ENCODE measurements around the gene FAXDC2.

The FAXDC2 gene

DNA sequence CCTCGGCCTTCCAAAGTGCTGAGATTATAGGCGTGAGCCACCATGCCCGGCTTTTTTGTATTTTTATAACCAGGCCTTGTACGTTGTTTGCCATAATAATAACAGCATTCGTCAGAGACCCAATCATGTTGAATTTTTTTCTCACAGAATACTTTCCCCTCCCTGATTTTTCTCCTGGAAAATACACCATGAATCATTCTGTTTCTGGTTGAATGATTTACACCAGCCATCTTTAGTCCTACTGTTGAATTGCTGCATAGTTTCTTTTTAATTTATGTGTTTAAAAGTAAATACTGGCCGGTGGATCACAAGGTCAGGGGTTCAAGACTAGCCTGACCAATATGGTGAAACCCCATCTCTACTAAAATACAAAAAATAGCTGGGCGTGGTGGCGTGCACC lies 11.5 kb upstream of the FAXDC2 start:
- Histone ChIP-seq H3K36me3 (ENCODE audit: control insufficient read depth, insufficient read depth, low read length) (peaks cover 9% of the 10 kb centered on the region), H3K4me1 (ENCODE audit: control insufficient read depth, insufficient read depth, low read length) (peaks cover 1% of the 10 kb centered on the region), H3K27ac (ENCODE audit: insufficient read depth, low read depth, low read length, poor library complexity, severe bottlenecking) (no peak overlapping the region), H3K27me3 (ENCODE audit: control insufficient read depth, insufficient read depth, low read length, poor library complexity, severe bottlenecking) (no peaks in the 10 kb centered on the region), H3K9me3 (ENCODE audit: control insufficient read depth, low read length) (no peaks in the 10 kb centered on the region), H3K4me3 (ENCODE audit: insufficient read depth, low read depth, low read length) (no peak overlapping the region)
- WGBS, 2 experiments: 92 to 95% methylated on average over 8 of the region's 8 CpGs

DNA sequence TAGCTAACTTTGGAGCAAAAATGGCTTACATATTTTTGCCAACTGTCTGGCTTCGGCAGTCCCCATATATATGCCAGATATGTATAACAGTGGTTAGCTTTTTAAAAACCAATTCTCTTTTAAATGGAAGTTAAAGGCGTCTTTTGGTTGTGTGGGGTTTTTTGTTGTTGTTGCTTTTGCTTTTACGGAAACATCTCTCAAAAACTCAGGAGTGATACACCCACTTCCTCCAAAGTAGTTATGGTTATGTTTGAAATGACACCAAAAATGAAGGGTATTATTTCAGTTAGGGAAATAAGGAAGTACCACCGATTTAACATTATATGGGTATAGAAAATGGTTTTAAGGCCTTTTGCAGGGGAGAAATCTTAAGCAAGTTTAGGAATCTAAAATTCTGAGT lies 10.4 kb upstream of the FAXDC2 start:
- WGBS, 2 experiments: 91 to 95% methylated on average over 2 to 4 of the region's 4 CpGs
- no peaks in the 10 kb centered on the region for H3K27me3 ChIP-seq (ENCODE audit: control insufficient read depth, insufficient read depth, low read length, poor library complexity, severe bottlenecking)
- no peaks in the 10 kb centered on the region for H3K9me3 ChIP-seq (ENCODE audit: control insufficient read depth, low read length)
- peaks cover 3% of the 10 kb centered on the region for H3K4me1 ChIP-seq (ENCODE audit: control insufficient read depth, insufficient read depth, low read length)
- H3K4me3 ChIP-seq (ENCODE audit: insufficient read depth, low read depth, low read length): no peak overlapping the region
- no peak overlapping the region for H3K27ac ChIP-seq (ENCODE audit: insufficient read depth, low read depth, low read length, poor library complexity, severe bottlenecking)
- H3K36me3 ChIP-seq (ENCODE audit: control insufficient read depth, insufficient read depth, low read length): peaks cover 4% of the 10 kb centered on the region

DNA sequence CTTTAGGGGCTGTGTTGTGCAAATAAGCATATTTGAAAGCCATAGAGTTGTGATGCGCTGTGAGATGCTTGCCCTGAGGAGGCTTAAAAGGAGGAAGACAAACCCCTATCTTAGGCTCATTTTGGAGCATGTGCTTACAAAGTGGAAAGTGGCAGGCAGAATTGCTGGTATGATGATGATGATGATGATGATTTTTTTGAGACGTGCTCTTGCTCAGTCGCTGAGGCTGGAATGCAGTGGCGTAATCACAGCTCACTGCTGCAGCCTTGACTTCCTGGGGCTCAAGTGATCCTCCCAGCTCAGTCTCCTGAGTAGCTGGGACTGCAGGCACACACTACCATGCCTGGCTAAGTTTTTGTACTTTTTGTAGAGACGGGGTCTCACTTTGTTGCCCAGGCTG lies 9.7 kb upstream of the FAXDC2 start:
- Histone ChIP-seq H3K27me3 (ENCODE audit: control insufficient read depth, insufficient read depth, low read length, poor library complexity, severe bottlenecking) (no peaks in the 10 kb centered on the region), H3K9me3 (ENCODE audit: control insufficient read depth, low read length) (no peaks in the 10 kb centered on the region), H3K4me1 (ENCODE audit: control insufficient read depth, insufficient read depth, low read length) (peaks cover 3% of the 10 kb centered on the region), H3K27ac (ENCODE audit: insufficient read depth, low read depth, low read length, poor library complexity, severe bottlenecking) (no peak overlapping the region), H3K4me3 (ENCODE audit: insufficient read depth, low read depth, low read length) (peak overlapping the region; percentile 87), H3K36me3 (ENCODE audit: control insufficient read depth, insufficient read depth, low read length) (no peaks in the 10 kb centered on the region)
- 59 to 63% methylated on average over 5 of the region's 5 CpGs for WGBS, 2 experiments

DNA sequence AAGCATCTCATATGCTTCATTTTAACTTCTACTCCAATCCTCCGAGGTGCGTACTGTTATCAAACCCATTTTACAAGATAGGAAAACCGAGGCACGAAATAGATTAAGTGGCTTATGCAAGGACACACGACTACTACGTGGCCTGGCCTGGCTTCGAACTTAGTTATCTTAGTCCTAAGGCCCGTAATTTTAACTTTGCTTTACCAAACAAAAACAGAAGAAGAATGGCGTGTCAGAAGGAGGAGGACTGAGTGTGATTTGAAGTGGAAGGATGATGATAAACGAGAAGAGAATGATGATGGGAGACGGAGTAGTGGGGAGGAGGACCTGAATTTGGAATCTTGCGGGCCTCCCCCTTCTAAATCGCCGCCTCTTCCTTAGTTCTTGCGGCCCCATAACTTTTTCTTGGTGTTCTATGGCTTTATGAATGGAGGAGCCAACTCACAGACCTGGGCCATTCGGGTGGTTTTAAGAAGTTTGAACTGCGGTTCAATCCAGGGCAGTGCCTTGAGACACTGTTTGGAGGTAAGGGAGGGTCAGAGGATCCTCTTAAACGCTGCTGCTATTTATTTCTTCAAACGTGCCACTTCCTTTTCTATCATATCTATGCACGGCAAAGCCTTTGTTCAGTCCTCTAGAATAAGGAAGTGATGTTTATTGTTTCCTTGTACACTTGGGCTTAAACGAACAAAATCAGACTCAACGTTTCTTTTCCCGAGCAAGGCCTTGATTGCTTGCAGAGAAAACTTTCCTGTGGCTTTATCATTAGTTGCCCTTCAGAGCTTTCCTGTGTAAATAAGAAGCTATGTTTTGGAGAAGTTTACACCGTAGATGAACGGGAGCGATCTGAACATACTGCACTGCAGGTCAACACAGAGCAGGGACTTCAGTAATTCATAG lies 8.8 kb upstream of the FAXDC2 start:
- H3K27ac ChIP-seq (ENCODE audit: insufficient read depth, low read depth, low read length, poor library complexity, severe bottlenecking): peak overlapping the region; percentile 99
- no peaks in the 10 kb centered on the region for H3K36me3 ChIP-seq (ENCODE audit: control insufficient read depth, insufficient read depth, low read length)
- no peaks in the 10 kb centered on the region for H3K27me3 ChIP-seq (ENCODE audit: control insufficient read depth, insufficient read depth, low read length, poor library complexity, severe bottlenecking)
- WGBS, 2 experiments: 14 to 18% methylated on average over 24 to 26 of the region's 26 CpGs
- H3K4me1 ChIP-seq (ENCODE audit: control insufficient read depth, insufficient read depth, low read length): peaks cover 3% of the 10 kb centered on the region
- H3K9me3 ChIP-seq (ENCODE audit: control insufficient read depth, low read length): no peaks in the 10 kb centered on the region
- H3K4me3 ChIP-seq (ENCODE audit: insufficient read depth, low read depth, low read length): peak overlapping the region; percentile 87

DNA sequence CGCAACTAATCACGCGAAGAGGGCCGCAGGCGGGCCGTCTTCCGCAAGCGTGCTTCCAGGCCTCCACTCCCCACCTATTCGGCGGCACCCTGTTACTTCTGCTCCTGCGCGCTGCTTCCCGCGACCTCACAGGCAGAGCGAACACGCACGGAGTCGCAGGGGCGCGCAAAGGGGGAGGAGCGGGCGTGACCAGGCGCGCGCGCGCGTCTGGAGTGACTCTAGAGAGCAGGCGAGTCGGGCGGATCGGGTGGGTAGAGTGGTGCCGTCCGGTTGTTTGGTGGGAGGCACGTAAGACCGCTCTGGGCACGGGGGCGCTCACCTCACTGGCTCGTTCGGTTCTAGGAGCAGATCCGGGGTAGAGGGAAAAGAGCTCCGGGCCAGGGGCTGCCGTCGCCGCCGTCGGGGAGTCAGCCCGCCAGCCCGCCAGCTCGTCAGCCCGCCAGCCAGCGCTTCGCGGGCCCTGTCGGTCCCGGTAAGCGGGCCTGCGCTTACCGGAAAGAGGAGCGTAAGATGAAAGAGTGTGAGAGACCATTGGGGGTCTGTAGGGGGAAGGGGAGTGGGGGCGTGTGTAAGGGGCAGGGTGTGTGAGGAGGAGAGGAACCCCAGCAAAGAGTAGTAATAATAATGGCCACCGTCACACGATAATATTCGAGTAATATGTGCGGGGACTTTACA lies 8.0 kb upstream of the FAXDC2 start, which contains the start of gene CNOT8:
Gene CNOT8 (plus strand): TSS at position 331 of the 675 bp plus-strand sequence. CDS start 4,652 bp downstream, outside the sequence.
- H3K4me3 ChIP-seq (ENCODE audit: insufficient read depth, low read depth, low read length): peak within 1 kb of the TSS; percentile 87
- H3K27ac ChIP-seq (ENCODE audit: insufficient read depth, low read depth, low read length, poor library complexity, severe bottlenecking): peak within 1 kb of the TSS; percentile 99
- no peaks in the 10 kb centered on the region for H3K9me3 ChIP-seq (ENCODE audit: control insufficient read depth, low read length)
- no peaks in the 10 kb centered on the region for H3K36me3 ChIP-seq (ENCODE audit: control insufficient read depth, insufficient read depth, low read length)
- peaks cover 3% of the 10 kb centered on the region for H3K4me1 ChIP-seq (ENCODE audit: control insufficient read depth, insufficient read depth, low read length)
- no peaks in the 10 kb centered on the region for H3K27me3 ChIP-seq (ENCODE audit: control insufficient read depth, insufficient read depth, low read length, poor library complexity, severe bottlenecking)
- 0% methylated on average over 65 of the region's 65 CpGs for WGBS, 2 experiments

DNA sequence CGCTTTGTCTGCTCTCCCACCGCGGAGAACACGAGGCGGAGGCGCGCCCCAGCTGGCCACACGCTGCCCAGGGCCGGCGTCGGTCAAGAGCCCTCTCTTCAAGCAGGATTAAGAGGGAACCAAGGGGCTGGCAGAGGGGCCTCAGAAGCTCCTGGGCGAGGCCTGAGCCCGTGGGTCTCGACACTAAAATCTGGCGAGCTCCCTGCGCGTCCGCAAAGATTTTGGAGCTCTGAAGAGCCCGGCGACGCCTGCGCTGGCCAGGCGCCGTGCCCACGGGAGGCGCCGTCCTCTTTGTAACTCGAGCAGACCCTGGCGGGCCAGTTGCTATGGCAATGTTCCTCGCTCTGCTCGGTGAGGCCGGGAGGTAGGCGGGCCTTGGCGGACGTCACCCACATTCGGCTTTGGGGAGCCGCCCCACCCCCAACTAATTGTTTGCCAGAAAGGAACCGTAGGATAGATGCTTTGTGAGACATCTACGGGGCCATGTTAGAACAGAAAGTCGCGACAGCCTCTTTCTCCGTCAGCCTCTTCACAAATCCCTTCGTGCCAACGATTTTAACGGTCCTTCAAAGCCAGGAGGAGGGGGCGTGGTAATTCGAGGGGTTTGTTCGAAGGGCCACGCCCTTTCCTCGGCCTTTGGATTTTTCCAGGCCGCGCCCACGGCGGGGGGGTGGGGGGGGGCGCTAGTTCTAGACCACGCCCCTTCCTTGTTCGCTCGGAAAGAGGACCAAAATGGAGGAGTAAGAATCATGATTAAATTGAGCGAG lies 7.3 kb upstream of the FAXDC2 start:
- no peaks in the 10 kb centered on the region for H3K9me3 ChIP-seq (ENCODE audit: control insufficient read depth, low read length)
- H3K27me3 ChIP-seq (ENCODE audit: control insufficient read depth, insufficient read depth, low read length, poor library complexity, severe bottlenecking): no peaks in the 10 kb centered on the region
- WGBS, 2 experiments: 0 to 1% methylated on average over 58 to 59 of the region's 59 CpGs
- peak overlapping the region; percentile 87 for H3K4me3 ChIP-seq (ENCODE audit: insufficient read depth, low read depth, low read length)
- no peaks in the 10 kb centered on the region for H3K36me3 ChIP-seq (ENCODE audit: control insufficient read depth, insufficient read depth, low read length)
- peak overlapping the region; percentile 99 for H3K27ac ChIP-seq (ENCODE audit: insufficient read depth, low read depth, low read length, poor library complexity, severe bottlenecking)
- H3K4me1 ChIP-seq (ENCODE audit: control insufficient read depth, insufficient read depth, low read length): peaks cover 3% of the 10 kb centered on the region

DNA sequence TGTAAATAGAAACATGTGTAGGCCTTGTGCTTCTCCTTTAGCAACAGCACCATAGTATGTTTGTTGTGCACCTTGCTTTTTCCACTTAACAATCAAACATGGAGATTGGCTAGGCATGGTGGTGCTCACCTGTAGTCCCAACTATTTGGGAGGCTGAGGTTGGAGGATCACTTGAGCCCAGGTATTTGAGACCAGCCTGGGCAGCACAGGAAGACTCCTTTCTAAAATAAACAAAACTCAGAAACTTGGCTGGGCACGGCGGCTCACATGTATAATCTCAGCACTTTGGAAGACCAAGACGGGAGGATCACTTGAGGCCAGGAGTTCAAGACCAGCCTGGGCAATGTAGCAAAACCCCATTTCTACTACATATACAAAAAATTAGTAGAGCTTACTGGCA lies 948 bp upstream of the FAXDC2 start:
- no peaks in the 10 kb centered on the region for H3K9me3 ChIP-seq (ENCODE audit: control insufficient read depth, low read length)
- H3K4me3 ChIP-seq (ENCODE audit: insufficient read depth, low read depth, low read length): no peak overlapping the region
- H3K4me1 ChIP-seq (ENCODE audit: control insufficient read depth, insufficient read depth, low read length): no peaks in the 10 kb centered on the region
- H3K27ac ChIP-seq (ENCODE audit: insufficient read depth, low read depth, low read length, poor library complexity, severe bottlenecking): no peak overlapping the region
- H3K27me3 ChIP-seq (ENCODE audit: control insufficient read depth, insufficient read depth, low read length, poor library complexity, severe bottlenecking): no peaks in the 10 kb centered on the region
- 92 to 96% methylated on average over 3 of the region's 3 CpGs for WGBS, 2 experiments
- H3K36me3 ChIP-seq (ENCODE audit: control insufficient read depth, insufficient read depth, low read length): no peaks in the 10 kb centered on the region

DNA sequence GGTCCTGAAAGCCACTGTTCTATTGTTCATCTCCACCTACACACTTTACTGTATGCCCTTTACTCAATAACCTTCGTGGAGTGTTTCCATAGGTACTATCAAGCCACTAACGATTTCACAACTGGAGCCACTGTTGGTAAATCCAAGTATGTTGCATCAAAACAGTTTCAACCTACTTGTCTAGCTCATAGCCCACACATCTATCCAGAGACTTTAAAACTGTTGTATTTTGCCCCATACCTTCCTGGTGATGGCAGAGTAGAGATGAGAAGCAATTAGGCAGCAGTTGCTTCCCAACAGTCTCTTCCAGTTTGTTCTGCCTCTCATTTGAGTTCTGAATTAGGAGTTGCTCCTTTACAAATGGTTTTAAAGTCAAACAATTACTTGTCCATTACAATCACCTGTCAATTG lies 607 bp downstream of the FAXDC2 start:
- Histone ChIP-seq H3K27me3 (ENCODE audit: control insufficient read depth, insufficient read depth, low read length, poor library complexity, severe bottlenecking) (no peaks in the 10 kb centered on the region), H3K4me3 (ENCODE audit: insufficient read depth, low read depth, low read length) (peak overlapping the region; percentile 44), H3K27ac (ENCODE audit: insufficient read depth, low read depth, low read length, poor library complexity, severe bottlenecking) (peak overlapping the region; percentile 38), H3K4me1 (ENCODE audit: control insufficient read depth, insufficient read depth, low read length) (no peaks in the 10 kb centered on the region), H3K9me3 (ENCODE audit: control insufficient read depth, low read length) (no peaks in the 10 kb centered on the region), H3K36me3 (ENCODE audit: control insufficient read depth, insufficient read depth, low read length) (no peaks in the 10 kb centered on the region)
- WGBS, 2 experiments: 77 to 80% methylated on average over 2 of the region's 2 CpGs

DNA sequence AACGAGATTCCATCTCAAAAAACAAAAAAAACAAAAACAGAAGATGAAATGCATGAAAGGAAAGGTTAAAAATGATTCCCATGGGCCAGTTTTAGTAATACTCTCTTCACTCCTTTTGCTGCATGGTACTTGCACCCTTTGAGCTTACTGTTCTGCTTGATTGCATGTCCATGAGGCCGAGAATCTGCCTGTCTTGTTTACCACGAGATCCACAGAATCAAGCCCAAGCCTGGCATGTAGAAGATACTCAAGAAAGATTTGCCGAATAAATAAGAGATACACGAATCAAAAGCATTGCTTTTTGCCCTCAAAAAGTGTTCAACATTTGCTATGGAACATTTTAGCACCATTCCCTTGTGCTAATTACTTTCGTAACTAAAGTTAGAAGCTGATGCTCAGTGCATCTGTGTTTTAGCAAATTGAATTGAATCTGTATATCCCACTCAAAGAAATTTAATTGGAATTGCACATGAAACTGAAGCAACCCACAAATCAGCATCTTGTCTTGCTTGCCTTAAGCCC lies 1.1 kb downstream of the FAXDC2 start:
- 90 to 91% methylated on average over 5 to 6 of the region's 6 CpGs for WGBS, 2 experiments
- Histone ChIP-seq H3K27ac (ENCODE audit: insufficient read depth, low read depth, low read length, poor library complexity, severe bottlenecking) (no peak overlapping the region), H3K4me1 (ENCODE audit: control insufficient read depth, insufficient read depth, low read length) (no peaks in the 10 kb centered on the region), H3K36me3 (ENCODE audit: control insufficient read depth, insufficient read depth, low read length) (no peaks in the 10 kb centered on the region), H3K4me3 (ENCODE audit: insufficient read depth, low read depth, low read length) (peak overlapping the region; percentile 44), H3K9me3 (ENCODE audit: control insufficient read depth, low read length) (no peaks in the 10 kb centered on the region), H3K27me3 (ENCODE audit: control insufficient read depth, insufficient read depth, low read length, poor library complexity, severe bottlenecking) (no peaks in the 10 kb centered on the region)

All from ectodermal cell (in vitro differentiated cells).